HG03469 (cell line): ENCODE data around the gene FCER2.

Source experiments
- ATAC-seq: cut with Tn5 transposase; IDR thresholded peaks from one replicate; pipeline ENCODE4 v1.9.1; 2021; ENCODE audit warnings: mild to moderate bottlenecking, moderate library complexity, moderate number of reproducible peaks; ENCODE audit not compliant: unreplicated experiment

Gene FCER2

DNA sequence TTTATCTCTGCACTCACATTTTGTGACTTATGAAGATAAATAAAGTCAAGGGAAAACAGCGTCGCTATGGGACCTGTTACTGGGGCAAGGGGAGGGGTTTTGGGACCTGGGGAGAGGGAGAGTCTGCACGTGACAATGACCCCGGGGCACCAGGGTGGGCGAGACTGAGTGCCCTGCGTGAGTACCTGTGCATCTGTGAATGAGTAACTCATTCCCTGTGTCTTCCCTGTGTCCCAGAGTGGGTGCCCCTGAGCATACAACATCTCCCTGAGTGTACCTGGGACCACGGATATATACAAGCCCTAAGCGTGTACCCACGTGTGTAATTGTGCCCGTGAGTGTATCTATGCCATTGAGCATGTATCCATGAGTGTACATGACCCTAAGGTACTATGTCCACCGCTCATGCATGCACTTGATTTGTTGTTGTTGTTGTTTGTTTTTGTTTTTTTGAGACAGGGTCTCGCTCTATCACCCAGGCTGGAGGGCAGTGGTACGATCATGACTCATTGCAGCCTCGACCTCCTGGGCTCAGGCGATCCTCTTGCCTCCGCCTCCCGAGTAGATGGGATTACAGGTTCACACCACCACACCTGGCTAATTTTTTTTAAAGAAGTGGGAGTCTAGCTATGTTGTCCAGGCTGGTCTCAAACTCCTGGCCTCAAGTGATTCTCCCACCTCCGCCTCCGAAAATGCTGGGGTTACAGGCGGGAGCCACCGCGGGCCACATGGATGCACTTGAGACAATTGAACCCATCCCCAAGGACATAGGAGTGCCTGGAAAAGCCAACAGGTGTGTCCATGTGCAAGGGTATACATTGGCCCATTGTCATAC lies 21.9 kb downstream of the FCER2 start:
- no peak for ATAC-seq

DNA sequence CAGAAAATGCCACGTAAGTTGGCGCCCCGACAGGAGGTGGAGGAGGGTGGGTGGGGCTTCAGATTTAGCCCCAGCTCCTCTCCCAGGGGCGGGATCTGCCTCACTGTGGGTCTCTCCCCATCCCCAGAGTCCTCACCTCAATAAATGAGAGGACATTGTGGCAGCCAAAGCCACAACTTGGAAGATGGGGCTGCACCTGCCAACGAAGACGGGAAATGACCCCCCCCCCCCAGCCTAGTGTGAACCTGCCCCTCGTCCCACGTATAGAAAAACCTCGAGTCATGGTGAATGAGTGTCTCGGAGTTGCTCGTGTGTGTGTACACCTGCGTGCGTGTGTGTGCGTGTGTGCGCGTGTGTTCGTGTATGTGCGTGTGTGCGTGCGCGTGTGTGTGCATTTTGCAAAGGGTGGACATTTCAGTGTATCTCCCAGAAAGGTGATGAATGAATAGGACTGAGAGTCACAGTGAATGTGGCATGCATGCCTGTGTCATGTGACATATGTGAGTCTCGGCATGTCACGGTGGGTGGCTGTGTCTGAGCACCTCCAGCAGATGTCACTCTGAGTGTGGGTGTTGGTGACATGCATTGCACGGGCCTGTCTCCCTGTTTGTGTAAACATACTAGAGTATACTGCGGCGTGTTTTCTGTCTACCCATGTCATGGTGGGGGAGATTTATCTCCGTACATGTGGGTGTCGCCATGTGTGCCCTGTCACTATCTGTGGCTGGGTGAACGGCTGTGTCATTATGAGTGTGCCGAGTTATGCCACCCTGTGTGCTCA lies 22.8 kb downstream of the FCER2 start:
- no peak for ATAC-seq

DNA sequence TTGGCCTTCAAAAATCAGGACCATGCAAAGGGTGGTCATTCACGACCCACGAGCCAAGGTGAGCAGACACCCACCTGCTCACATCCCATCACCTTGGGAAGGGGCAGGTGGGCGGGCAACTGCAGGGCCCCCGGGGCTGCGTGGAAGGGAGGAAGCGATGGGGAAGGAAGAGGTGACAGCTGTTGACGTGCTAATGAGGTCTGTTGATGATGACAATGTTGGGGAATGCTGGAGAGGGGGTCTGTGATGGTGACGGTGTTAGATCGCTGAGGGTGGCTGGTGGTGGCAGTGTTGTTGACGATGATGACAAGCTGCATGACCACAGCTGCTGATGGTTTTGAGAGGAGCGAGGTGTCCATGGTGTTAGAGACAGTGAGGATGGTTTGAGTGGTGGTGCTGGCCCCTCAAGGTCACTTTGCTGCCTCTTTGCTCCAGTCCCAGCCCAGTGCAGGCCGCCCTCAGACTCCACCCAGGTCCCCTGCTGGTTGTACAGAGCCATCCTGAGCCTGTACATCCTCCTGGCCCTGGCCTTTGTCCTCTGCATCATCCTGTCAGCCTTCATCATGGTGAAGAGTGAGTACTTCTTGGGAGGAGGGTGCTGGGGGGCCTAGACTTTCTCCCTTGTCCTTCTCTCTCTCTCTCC lies 24.1 kb downstream of the FCER2 start:
- no peak for ATAC-seq

DNA sequence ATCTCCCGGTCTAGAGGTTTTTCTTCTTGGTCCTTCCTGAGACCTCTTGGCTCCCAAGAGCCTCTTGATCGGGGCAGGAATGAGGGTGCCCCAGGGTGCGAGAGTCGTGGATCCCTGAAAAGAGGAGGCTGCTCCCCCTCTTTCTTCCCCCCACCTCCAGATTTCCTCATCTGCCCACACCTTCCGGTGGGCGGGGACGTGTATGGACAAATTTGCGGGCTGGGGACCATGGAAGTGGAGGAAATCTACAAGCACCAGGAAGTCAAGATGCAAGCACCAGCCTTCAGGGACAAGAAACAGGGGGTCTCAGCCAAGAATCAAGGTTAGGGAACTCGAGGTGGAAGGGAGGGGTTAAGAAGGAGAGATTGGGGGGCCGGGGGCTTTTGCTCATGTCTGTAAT lies 25.1 kb downstream of the FCER2 start, which contains the start of gene MCEMP1:
Gene MCEMP1, plus strand, starts transcription at position 237 of the 400 bp plus-strand sequence. Its CDS starts 31 bp downstream, at position 268.
- no peak for ATAC-seq

DNA sequence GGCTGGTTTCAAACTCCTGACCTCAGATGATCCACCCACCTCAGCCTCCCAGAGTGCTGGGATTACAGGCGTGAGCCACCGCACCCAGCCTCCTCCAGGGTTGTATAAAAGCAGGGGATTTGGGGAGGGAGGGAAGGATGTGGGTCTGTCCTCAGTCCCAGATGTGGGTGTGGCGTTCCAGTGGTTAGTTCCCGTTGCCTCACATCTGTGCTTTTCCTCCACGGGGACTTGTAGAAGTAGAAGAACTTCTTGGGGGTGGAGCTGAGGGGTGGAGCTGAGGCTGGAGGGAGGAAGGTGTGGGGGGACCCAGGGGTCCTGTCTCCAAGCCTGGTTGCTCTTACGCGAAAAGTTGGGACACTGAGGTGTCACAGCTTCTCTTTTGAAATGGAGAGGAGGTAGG lies 25.6 kb downstream of the FCER2 start:
- ATAC-seq = no peak

DNA sequence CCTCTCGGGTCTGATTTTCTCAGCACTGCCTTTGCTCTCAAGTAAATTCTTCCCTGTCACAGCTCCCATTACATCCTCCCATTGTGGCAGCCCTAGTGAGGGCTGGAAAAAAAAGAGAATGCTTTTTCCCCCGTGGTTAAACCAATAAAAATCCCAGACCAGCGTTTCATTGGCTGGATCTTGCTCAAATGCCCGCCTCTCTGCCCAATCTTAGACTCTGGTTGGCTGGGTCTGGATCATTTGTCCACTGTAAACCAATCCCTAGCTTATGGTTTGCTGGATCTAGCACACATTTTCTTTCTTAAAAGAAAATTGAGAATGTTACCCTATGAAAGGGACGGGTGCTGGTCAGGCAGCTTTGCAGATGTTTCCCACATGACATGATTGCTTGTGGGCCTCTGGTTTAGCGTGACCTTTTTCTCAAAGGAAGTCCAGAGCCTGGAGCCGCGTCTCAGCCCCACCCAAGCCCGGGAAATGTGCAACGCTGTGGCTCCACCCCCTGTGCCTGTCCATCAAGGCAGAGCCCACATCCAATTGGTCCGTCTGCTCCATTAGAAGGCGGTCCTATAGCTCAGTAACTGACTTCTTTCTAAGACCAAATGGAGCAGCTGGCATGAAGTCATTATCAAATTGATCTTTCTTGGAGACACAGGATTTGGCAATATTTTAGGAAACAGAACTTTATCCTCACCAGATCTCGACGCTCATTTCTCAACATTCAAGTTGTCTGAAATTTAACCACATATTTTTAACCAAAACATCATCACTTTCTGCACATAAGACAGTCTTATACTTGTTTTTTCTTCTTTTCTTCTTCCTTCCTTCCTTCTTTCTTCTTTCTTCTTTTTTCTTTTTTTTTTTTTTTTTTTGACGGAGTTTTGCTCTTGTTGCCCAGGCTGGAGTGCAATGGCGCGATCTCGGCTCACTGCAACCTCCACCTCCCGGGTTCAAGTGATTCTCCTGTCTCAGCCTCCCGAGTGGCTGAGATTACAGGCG lies 27.6 kb downstream of the FCER2 start:
- no peak for ATAC-seq

DNA sequence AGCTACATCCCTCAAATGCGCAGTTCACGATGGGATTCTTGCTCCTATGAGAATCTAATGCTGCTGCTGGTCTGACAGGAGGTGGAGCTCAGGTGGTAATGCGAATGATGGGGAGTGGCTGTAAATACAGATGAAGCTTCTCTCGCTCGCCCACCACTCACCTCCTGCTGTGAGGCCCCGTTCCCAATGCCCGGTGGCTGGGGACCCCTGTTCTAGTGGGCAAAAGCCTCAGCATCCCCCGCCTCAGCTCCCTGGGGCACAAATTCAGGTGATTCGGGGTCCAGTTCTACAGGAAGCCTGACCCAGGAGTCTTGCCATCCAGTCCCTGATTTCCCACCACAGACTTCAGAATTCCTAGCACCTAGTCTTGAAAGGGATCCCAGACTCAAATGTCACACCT lies 29.4 kb downstream of the FCER2 start:
- no peak for ATAC-seq

DNA sequence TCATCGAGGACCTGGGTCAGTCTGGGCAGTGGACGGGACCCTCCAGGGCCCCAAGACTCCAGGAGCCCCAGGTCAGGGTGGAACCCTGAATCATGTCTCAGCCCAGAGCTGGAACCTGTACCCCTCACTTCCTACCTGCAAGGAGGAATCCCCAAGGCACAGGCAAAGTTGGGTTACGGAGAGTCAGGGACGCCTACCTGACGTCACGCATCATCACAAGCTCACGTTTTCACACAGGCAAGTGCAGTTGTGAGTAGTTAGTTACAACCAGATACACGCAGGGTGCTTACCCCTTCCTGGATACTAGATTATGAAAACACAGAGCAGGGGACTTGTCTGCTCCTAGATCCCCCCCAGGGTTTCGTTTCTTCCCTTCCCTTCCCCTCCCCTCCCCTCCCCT lies 31.1 kb downstream of the FCER2 start:
- ATAC-seq = no peak

DNA sequence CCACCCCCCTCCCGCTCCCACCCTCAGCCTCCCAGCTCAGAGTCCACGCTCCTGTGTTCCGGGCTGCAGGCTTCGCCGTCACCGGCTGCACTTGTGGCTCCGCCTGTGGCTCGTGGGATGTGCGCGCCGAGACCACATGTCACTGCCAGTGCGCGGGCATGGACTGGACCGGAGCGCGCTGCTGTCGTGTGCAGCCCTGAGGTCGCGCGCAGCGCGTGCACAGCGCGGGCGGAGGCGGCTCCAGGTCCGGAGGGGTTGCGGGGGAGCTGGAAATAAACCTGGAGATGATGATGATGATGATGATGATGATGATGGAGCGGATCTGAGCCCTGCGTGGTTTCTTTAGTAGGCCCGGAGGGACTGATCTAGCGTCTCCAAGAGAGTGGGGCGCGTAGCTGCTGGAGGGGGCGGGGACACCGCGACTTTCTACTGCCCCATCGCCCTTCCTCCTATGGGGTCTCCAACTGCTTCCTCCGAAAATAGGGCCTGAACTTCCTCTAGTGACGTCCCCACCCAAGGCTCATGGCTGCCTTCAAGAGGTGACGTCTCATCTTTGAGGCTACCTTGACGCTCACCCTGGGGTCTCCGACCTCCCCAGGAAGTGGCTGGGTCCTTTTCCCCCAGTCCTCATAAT lies 31.7 kb downstream of the FCER2 start:
- no peak for ATAC-seq

DNA sequence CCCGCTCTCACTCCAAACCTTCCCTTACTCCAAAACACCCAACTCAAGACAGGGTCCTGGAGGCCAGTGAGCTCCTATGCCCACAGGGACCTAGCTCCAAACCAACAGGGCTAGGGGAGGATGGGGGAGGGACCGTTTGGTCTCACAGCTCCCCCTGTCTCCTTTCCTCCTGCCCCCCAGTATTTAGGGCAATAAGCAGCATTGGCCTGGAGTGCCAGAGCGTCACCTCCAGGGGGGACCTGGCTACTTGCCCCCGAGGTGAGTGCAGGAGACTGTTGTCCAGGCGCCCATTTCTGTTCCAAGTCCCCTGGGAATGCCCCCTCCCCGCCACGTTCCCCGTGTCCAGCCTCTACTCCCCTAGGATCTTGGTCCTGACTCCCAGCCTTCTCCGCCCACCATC lies 32.3 kb downstream of the FCER2 start:
- no peak for ATAC-seq

DNA sequence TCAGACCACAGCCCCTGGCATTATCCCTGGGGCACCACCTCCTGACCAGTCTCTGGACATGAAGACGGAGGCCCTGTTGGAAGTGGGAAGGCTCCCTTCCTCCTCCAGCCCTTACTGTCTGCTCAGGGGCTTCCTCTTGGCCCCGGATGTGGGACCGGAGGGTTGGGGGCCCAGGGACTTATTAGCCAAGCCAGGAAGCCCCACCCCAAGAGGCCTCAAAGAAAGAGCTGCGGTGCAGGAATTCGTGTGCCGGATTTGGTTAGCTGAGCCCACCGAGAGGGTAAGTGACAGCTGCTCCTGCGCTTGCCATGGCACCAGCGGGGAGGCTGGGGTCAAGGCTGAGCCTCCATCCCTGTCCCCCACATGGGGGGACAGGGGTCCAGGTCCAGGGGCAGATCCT lies 33.1 kb downstream of the FCER2 start, which contains the start of gene RETN:
Gene RETN, plus strand, starts transcription at position 208 of the 400 bp plus-strand sequence. CDS start 278 bp downstream, outside the sequence.
- no peak for ATAC-seq

DNA sequence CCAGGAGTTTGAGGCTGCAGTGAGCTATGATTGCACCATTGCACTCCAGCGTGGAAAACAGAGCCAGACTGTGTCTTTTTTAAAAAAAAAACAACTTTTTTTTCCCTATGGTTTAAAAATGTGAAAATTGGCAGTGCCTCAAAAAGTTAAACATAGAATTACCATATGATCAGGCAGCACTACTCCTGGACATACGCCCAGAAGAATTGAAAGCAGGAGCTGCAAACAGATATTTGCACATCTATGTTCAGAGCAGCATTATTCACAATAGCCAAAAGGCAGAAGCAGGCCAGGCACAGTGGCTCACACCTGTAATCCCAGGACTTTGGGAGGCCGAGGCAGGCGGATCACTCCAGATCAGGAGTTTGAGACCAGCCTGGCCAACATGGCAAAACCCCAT lies 36.9 kb downstream of the FCER2 start:
- ATAC-seq = no peak

DNA sequence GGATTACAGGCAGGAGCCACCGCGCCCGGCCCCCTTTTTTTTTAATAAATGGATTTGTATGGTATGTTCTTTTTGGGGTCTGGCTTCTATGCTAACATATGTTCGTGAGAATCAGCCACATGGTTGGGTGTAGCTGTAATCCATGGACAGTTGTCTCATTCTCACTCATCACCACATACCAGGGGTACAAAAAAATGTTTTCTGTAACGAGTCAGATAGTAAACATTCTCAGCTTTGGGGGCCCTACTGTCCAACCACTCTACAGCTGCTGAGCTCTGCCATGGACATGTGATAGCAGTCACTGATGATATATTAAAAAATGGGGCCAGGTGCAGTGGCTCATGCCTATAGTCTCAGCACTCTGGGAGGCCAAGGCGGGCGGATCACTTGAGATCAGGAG lies 38.2 kb downstream of the FCER2 start:
- no peak for ATAC-seq

DNA sequence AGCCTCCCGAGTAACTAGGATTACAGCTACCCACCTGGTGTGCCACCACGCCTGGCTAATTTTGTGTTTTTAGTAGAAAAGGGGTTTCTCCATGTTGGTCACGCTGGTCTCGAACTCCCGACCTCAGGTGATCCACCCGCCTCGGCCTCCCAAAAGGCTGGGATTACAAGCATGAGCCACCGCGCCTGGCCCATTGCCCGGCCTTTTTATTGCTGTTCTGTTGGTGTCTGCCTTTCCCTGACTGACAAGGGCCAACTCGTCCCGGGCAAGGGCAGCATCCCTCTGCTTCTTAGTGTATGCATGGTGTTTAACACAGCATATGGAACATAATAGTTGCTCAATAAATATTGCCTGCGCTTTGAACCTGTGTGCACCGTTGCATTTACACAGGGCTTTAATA lies 39.3 kb downstream of the FCER2 start:
- no peak for ATAC-seq

DNA sequence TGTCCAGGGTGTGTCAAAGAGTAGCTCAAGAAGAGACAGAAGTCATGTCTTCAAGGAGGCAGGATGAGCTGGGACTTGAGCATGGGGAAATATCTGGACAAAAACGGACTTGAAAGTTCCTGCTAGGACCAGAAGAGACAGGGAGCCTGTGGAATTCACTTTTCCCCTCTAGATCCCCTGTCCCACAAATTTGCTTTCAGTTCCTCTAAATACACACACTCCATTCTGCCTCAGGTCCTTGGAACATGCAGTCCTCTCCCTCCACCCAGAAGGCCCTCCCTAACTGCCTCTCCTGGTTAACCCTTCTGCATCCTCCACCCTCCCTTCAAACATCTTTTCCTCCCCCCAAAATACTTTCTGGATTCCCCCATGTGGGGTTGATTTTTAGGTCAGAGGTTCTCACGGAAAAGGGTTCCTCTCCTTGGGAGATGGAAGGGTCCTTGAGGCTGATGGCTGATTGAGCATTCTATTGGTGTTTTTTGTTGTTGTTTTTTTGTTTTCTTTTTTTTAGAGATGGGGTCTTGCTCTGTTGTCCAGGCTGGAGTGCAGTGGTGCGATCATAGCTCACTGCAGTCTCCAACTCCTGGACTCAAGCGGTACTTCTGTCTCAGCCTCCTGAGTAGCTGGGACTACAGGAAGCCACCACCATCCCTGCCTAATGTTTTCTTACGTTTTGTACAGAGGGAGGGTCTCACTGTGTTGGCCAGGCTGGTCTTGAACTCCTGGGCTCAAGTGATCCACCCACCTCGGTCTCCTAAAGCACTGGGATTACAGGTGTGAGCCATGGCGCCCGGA lies 40.0 kb downstream of the FCER2 start:
- ATAC-seq = no peak

DNA sequence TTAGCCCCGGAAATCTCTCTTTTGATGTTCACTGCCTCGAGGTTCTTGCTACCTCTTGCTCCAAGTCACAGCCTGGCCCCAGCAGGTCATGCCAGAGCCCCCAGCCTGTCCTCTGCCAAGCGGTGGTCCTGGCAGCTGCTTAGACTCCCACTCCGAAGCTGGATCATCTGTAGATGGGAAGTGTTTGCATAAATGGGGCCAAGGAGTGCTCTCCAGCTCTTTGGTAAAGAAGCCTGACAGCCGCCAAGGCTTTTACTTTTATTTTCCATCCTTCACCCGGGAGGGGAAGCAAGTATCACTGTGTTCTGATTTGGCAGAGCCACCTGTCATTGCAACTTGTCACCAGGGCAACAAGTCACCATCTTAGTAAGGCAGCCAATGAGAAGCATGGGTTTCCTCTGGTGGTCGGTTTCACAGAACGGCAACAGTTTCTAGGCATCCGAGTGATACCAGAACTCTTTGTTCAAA lies 43.7 kb downstream of the FCER2 start:
- no peak for ATAC-seq

DNA sequence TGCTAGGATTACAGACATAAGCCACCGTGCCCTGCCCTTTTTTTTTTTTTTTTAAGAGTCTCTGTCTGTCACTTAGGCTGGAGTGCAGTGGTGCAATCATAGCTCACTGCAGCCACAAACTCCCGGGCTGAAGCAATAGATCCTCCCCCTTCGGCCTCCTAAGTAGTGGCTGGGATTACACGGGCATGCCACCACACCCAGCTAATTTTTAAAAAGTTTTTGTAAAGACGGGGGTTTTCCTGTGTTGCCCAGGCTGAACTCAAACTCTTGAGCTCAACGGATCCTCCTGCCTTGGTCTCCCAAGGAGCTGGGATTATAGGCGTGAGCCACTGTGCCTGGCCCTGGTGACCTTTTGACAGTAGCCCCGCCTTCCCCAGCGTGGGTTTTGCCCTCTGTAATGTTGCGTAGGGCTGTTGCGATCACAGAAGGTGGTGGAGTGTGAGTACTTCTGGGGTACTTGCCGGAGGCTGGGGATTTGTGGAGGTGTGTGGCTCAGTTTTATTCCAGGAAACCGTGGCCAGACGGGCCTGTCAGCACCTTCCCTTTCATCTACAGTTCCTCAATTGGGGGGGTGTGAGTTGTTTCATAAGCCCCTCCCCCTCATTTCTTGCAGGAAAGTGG lies 44.7 kb downstream of the FCER2 start:
- ATAC-seq = no peak

DNA sequence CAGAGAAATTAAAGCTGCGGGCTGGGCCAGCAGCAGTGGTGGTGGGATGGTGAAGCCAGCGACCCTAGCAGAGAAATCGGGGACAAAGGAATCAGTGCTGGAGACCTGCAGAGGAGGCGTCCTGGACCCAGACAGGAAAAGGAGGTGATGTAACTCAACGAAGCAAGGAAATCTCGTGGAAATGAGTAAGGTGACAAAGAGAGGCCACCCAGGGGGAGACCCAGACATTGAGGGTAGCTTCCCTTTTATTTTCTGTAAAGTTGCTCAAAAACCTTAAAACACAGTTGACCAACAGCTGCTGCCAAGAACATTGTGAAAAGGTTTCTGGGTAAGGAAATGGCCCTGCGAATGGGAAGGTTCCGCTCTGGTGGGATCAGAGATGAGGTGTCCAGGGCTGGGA lies 46.4 kb downstream of the FCER2 start:
- ATAC-seq = no peak
